Osteocyte (in vitro differentiated cells): Measurements from ENCODE around the gene CMC2. TPM values are rescaled to one million over a fixed set of nuclear protein-coding genes. Genes with fewer than 3 reads are reported as not detected.

Experiments
- DNase-seq: peaks from one replicate; pipeline ENCODE4 v3.0.0; 2021; ENCODE audit warnings: mixed read lengths; ENCODE audit not compliant: unreplicated experiment; ENCODE audit errors: extremely low spot score
- H3K27ac Mint-ChIP-seq: one replicate; pipeline ENCODE4 v1.8.0; 2021; ENCODE audit warnings: mild to moderate bottlenecking, mixed read lengths; ENCODE audit not compliant: unreplicated experiment
- H3K27me3 Mint-ChIP-seq: one replicate; pipeline ENCODE4 v1.8.0; 2021; ENCODE audit warnings: mixed read lengths; ENCODE audit not compliant: unreplicated experiment
- H3K36me3 Mint-ChIP-seq: one replicate; pipeline ENCODE4 v1.8.0; 2021; ENCODE audit warnings: mixed read lengths; ENCODE audit not compliant: unreplicated experiment
- H3K4me1 Mint-ChIP-seq: one replicate; pipeline ENCODE4 v1.8.0; 2021; ENCODE audit warnings: mixed read lengths; ENCODE audit not compliant: unreplicated experiment
- H3K4me3 Mint-ChIP-seq: one replicate; pipeline ENCODE4 v1.8.0; 2021; ENCODE audit warnings: mild to moderate bottlenecking, moderate library complexity, mixed read lengths; ENCODE audit not compliant: unreplicated experiment
- H3K9me3 Mint-ChIP-seq: one replicate; pipeline ENCODE4 v1.8.0; 2021; ENCODE audit warnings: mixed read lengths; ENCODE audit not compliant: unreplicated experiment
- total RNA-seq: library from RNA; stranded (reverse); gene quantifications from 2 replicates; pipeline ENCODE4 v1.2.1, GENCODE V29; 2021
- TF ChIP-seq, protein P1 (sequence below): fragments of 200-600 bp; sonication (generic); IDR thresholded peaks from 2 replicates; pipeline ENCODE4 v1.5.0; 2021; ENCODE audit warnings: antibody characterized with exemption, mild to moderate bottlenecking, moderate library complexity

The CMC2 gene
- total RNA-seq, 1 donor from 2014 or later: 42.2 TPM

DNA sequence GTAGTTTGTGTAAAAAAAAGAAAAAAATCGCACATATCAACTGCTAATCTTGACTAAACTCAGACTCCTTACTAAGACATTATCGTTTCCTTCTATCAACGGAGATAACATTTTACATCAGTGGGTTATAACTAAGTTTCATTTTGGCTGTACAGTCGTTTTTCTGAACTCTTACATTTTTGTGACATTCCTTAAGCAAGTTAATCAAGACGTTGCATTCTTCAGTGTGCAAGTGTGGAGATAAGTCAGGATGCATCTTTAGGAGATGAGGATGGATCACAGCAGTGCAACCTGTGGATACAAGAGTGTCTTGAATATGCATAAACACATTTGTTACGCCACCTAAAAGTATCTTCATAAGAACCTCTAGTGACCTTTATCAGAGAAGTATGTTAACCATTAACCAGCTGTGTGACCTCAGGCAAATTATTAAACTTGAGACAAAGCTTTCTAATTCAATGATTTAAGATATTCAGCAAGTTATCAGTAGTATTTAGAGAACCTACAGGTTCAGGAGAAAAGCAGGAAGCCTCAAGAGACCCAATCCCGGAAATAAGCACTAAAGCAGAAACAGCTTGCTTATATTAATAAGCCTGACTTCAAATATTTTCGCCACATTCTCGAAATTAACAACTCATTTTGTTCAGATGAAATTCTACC, 9.4 kb downstream of the CMC2 start:
- H3K27ac Mint-ChIP-seq: peak overlapping the region; percentile 63
- H3K36me3 Mint-ChIP-seq: peaks cover 6% of the 10 kb centered on the region
- peak overlapping the region; percentile 27 for H3K4me3 Mint-ChIP-seq
- peaks cover 43% of the 10 kb centered on the region for H3K4me1 Mint-ChIP-seq
- no peaks in the 10 kb centered on the region for H3K27me3 Mint-ChIP-seq
- DNase-seq: no peak
- H3K9me3 Mint-ChIP-seq: peaks cover 5% of the 10 kb centered on the region
- TF ChIP-seq, protein P1, sequence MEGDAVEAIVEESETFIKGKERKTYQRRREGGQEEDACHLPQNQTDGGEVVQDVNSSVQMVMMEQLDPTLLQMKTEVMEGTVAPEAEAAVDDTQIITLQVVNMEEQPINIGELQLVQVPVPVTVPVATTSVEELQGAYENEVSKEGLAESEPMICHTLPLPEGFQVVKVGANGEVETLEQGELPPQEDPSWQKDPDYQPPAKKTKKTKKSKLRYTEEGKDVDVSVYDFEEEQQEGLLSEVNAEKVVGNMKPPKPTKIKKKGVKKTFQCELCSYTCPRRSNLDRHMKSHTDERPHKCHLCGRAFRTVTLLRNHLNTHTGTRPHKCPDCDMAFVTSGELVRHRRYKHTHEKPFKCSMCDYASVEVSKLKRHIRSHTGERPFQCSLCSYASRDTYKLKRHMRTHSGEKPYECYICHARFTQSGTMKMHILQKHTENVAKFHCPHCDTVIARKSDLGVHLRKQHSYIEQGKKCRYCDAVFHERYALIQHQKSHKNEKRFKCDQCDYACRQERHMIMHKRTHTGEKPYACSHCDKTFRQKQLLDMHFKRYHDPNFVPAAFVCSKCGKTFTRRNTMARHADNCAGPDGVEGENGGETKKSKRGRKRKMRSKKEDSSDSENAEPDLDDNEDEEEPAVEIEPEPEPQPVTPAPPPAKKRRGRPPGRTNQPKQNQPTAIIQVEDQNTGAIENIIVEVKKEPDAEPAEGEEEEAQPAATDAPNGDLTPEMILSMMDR: no peak

DNA sequence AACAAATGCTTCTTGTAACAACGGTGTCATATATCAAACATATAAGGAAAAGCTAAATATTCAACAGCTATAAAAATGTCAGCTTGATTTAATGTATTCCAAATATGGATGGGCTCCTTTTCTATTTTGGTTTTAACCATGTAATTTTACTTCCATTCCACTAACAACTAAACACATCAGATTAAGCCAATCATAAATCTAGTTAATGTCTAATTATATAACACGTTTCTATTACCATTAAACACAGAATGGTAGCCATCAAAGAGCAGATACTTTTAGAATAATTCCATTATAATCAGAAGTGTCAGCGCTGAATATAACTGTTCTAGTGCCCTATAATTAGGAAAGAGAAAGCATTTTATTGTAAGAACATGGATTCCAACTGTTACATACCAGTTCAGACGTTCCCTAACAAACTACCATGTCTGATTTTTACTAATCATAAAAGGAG, 10.0 kb downstream of the CMC2 start:
- Mint-ChIP-seq H3K9me3 (peaks cover 5% of the 10 kb centered on the region), H3K27me3 (no peaks in the 10 kb centered on the region), H3K4me3 (peak overlapping the region; percentile 27), H3K27ac (peak overlapping the region; percentile 63), H3K4me1 (peaks cover 43% of the 10 kb centered on the region), H3K36me3 (peaks cover 7% of the 10 kb centered on the region)
- no peak for DNase-seq
- TF ChIP-seq, protein P1: no peak

DNA sequence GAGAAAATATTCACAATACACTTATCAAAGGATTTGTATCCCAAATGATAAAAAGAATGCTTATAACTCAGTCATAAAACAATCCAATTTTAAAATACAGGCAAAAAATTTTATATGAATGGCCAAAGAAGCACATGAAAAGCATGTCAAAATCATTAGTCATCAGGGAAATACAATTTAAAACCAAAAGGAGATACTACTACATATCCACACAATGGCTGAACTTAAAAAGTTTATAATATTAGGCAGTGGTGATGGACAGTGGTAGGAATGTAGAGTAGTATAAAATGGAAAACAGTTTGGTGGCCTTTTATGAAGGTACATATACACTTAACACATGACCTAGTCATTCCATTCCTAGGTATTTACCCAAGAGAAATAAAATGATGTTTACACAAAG, 12.2 kb downstream of the CMC2 start:
- H3K27me3 Mint-ChIP-seq: no peaks in the 10 kb centered on the region
- peaks cover 4% of the 10 kb centered on the region for H3K9me3 Mint-ChIP-seq
- no peak overlapping the region for H3K27ac Mint-ChIP-seq
- H3K4me3 Mint-ChIP-seq: no peak overlapping the region
- DNase-seq: no peak
- TF ChIP-seq, protein P1: no peak
- H3K36me3 Mint-ChIP-seq: peaks cover 11% of the 10 kb centered on the region
- peaks cover 48% of the 10 kb centered on the region for H3K4me1 Mint-ChIP-seq

DNA sequence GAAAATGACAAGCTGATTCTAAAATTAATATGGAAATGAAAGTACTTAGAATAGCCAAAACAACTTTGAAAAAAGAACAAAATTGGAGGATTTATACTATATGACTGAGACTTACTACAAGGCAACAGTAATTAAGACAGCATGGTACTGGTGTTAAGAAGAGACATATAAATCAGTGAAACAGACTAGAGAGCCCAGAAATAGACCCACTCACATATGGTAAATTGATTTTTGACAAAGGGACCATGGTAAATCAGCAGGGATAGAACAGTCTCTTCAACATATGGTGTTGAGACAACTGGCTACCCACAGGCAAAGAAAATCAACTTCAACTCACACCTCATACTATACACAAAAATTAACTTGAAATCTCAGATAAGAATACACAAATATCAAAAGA, 12.9 kb downstream of the CMC2 start:
- peak overlapping the region; percentile 39 for H3K27ac Mint-ChIP-seq
- peaks cover 12% of the 10 kb centered on the region for H3K36me3 Mint-ChIP-seq
- no peak overlapping the region for H3K4me3 Mint-ChIP-seq
- TF ChIP-seq, protein P1: no peak
- H3K27me3 Mint-ChIP-seq: no peaks in the 10 kb centered on the region
- no peaks in the 10 kb centered on the region for H3K9me3 Mint-ChIP-seq
- H3K4me1 Mint-ChIP-seq: peaks cover 44% of the 10 kb centered on the region
- DNase-seq: no peak

DNA sequence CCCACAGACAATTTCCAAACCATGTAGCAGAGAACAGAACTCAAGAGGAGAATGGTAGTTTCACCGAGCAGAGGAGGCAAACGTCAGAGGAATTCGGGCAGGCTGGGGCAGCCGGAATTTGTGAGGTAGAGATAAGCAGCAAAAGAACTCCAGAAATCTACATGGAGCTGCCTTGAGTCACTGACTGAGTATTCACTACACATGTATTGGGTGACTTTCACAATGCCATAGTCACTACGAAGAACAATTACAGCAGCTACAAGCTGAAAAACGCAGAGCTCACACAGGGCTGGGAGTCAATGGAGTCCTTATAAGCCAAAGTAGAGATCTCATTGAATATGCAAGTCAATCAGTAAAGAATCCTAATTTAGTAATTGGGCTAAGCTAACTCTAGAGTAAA, 13.4 kb downstream of the CMC2 start:
- TF ChIP-seq, protein P1: no peak
- H3K4me1 Mint-ChIP-seq: peaks cover 44% of the 10 kb centered on the region
- H3K4me3 Mint-ChIP-seq: peak overlapping the region; percentile 44

More for the DNA sequence above, 13.4 kb downstream of the CMC2 start:
- H3K36me3 Mint-ChIP-seq: peaks cover 13% of the 10 kb centered on the region
- peak overlapping the region; percentile 83 for H3K27ac Mint-ChIP-seq
- no peak for DNase-seq
- no peaks in the 10 kb centered on the region for H3K9me3 Mint-ChIP-seq
- H3K27me3 Mint-ChIP-seq: no peaks in the 10 kb centered on the region
